HG03521 (cell line): ENCODE measurements around the gene HTRA1.

Experiments
- ATAC-seq: cut with Tn5 transposase; IDR thresholded peaks from one replicate; pipeline ENCODE4 v1.9.1; 2021; ENCODE audit warnings: mild to moderate bottlenecking, moderate library complexity; ENCODE audit not compliant: unreplicated experiment

The HTRA1 gene

GRCh38 chr10:122454603-122455080 lies 6.7 kb upstream of the HTRA1 start, which contains the start of gene ARMS2:
TSS of gene ARMS2 (plus strand) at chr10:122454653. CDS start at chr10:122454728, 75 bp downstream.
- ATAC-seq = no peak

- ATAC-seq = no peak
Observed at GRCh38 chr10:122455376-122456079, 5.8 kb upstream of the HTRA1 start.

GRCh38 chr10:122457934-122458333 lies 3.4 kb upstream of the HTRA1 start:
- ATAC-seq = no peak

GRCh38 chr10:122458693-122459092 lies 2.7 kb upstream of the HTRA1 start:
- no peak for ATAC-seq

GRCh38 chr10:122459561-122460273 lies 1.6 kb upstream of the HTRA1 start:
- no peak for ATAC-seq

GRCh38 chr10:122460891-122461293 lies 461 bp upstream of the HTRA1 start:
- ATAC-seq = no peak

- no peak for ATAC-seq
Observed at GRCh38 chr10:122461729-122462532, 578 bp downstream of the HTRA1 start.

GRCh38 chr10:122462533-122463465 lies 1.4 kb downstream of the HTRA1 start:
- no peak for ATAC-seq

GRCh38 chr10:122463466-122464249 lies 2.3 kb downstream of the HTRA1 start:
- ATAC-seq = no peak

GRCh38 chr10:122464250-122464510 lies 2.8 kb downstream of the HTRA1 start:
- ATAC-seq = no peak

- no peak for ATAC-seq
Observed at GRCh38 chr10:122464586-122464985, 3.2 kb downstream of the HTRA1 start.

GRCh38 chr10:122465401-122466040 lies 4.2 kb downstream of the HTRA1 start:
- no peak for ATAC-seq

- no peak for ATAC-seq
Observed at GRCh38 chr10:122466951-122467381, 5.6 kb downstream of the HTRA1 start.

GRCh38 chr10:122467701-122468100 lies 6.3 kb downstream of the HTRA1 start:
- ATAC-seq = no peak

- ATAC-seq = no peak
Observed at GRCh38 chr10:122468307-122468925, 7.1 kb downstream of the HTRA1 start.

GRCh38 chr10:122468926-122469781 lies 7.8 kb downstream of the HTRA1 start:
- ATAC-seq = no peak

GRCh38 chr10:122469848-122470247 lies 8.5 kb downstream of the HTRA1 start:
- ATAC-seq = no peak
